Effector memory CD8-positive, alpha-beta T cell (primary cell): ENCODE data around the gene BPIFB4.
"Not testable (repeated sequence)": the region's sequence is repeated elsewhere in the genome, so short reads cannot be mapped to it uniquely, and the experiment has no call there.

ENCODE experiments used
- ATAC-seq: fragments of 150-1000 bp; cut with Tn5 transposase; replicated peaks from 2 replicates; pipeline ENCODE4 v1.10.0; 2021; ENCODE audit warnings: mild to moderate bottlenecking, moderate library complexity
- DNase-seq, 3 experiments: peaks; one replicate each; pipeline ENCODE4 v3.0.0; 2021
- H3K27ac Mint-ChIP-seq, 2 donors: one replicate each; pipeline ENCODE4 v1.8.0; 2022; ENCODE audit warnings: mild to moderate bottlenecking in 2 of 2, mixed read lengths in 2 of 2, moderate library complexity in 2 of 2
- H3K27me3 Mint-ChIP-seq, 2 donors: one replicate each; pipeline ENCODE4 v1.8.0; 2022; ENCODE audit warnings: mixed read lengths in 2 of 2
- H3K36me3 Mint-ChIP-seq: one replicate; pipeline ENCODE4 v1.8.0; 2022; ENCODE audit warnings: mild to moderate bottlenecking, moderate library complexity, mixed read lengths; ENCODE audit not compliant: insufficient read depth
- H3K4me1 Mint-ChIP-seq, 2 donors: one replicate each; pipeline ENCODE4 v1.8.0; 2022; ENCODE audit warnings: low read depth in 2 of 2, mixed read lengths in 2 of 2
- H3K4me3 Mint-ChIP-seq, 2 donors: one replicate each; pipeline ENCODE4 v1.8.0; 2022; ENCODE audit warnings: mild to moderate bottlenecking in 2 of 2, mixed read lengths in 2 of 2, moderate library complexity in 2 of 2
- H3K9me3 Mint-ChIP-seq, 2 donors: one replicate each; pipeline ENCODE4 v1.8.0; 2022; ENCODE audit warnings: mixed read lengths in 2 of 2

The BPIFB4 gene

DNA sequence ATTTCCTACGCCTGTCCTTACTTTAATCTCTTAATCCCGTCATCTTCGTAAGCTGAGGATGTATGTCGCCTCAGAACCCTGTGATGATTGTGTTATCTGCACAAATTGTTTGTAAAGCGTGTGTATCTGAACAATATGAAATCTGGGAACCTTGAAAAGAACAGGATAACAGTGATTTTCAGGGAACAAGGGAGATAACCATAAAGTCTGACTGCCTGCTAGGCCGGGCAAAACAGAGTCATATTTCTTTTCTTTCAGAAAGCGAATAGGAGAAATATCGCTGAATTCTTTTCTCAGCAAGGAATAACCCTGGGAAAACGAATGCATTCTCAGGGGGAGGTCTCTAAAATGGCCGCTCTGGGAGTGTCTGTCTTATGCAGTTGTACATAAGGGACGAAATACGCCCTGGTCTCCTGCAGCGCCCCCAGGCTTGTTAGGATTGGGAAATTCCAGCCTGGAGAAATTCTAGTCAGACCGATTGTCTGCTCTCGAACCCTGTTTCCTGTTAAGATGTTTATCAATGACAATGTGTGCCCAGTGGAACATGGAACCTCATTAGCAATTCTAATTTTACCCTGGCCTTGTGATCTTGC, 34.2 kb upstream of the BPIFB4 start:
- not testable (repeated sequence) for H3K36me3 Mint-ChIP-seq

DNA sequence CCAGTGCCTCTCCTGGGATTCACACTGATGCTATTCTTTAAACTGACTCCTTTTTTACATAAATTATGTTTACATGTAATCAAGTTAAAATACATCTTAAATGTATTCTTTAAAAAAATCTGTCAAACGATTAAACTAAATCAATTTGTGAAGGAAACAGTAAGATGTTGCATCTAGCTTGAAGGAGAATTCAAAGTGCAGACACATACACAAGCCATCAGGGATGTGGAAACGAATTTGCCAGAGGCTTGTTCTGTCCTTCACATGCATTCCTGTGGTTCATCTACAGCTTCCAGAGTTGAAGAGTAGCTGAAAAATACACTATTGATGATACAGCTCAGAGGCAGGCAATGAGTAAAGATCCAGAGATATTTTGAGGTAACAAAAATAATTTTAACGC, 33.0 kb upstream of the BPIFB4 start:
- peaks cover 0 to 12% of the 10 kb centered on the region in 2 donors for H3K9me3 Mint-ChIP-seq
- no peak for DNase-seq
- H3K4me1 Mint-ChIP-seq: peaks cover 0 to 2% of the 10 kb centered on the region in 2 donors
- H3K27me3 Mint-ChIP-seq: no peaks in the 10 kb centered on the region
- H3K4me3 Mint-ChIP-seq: no peak overlapping the region
- H3K27ac Mint-ChIP-seq: no peak overlapping the region
- H3K36me3 Mint-ChIP-seq: peaks cover 5% of the 10 kb centered on the region
- ATAC-seq: no peak

More for the DNA sequence above, 34.2 kb upstream of the BPIFB4 start:
- not testable (repeated sequence) for H3K4me1 Mint-ChIP-seq, DNase-seq, H3K4me3 Mint-ChIP-seq, H3K27ac Mint-ChIP-seq, H3K27me3 Mint-ChIP-seq, ATAC-seq
- peaks cover 0 to 12% of the 10 kb centered on the region in 2 donors for H3K9me3 Mint-ChIP-seq

DNA sequence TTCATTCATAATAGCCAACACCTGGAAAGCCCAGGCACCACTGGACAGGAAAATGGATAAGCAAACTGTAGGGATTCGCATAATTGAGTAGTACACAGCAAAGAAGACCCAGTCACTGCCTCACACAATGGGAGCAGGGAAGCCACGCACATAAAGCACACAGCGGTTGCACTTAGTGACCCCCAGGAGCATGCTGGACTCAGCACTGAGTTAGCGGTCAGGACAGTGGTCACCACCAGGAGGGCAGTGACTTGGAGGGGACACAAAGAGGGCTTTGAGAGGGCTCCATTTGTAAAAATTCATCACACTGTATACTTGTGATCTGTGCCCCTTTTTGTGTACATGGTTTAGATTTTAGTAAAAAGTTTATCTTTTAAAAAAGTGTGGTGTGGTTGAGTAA, 28.1 kb upstream of the BPIFB4 start:
- Mint-ChIP-seq H3K27ac (peak overlapping the region; percentile 22 to 45), H3K27me3 (no peaks in the 10 kb centered on the region), H3K36me3 (peaks cover 5% of the 10 kb centered on the region), H3K4me3 (no peak overlapping the region), H3K4me1 (peaks cover 0 to 4% of the 10 kb centered on the region in 2 donors), H3K9me3 (no peaks in the 10 kb centered on the region)
- DNase-seq (no peak), ATAC-seq (no peak)

DNA sequence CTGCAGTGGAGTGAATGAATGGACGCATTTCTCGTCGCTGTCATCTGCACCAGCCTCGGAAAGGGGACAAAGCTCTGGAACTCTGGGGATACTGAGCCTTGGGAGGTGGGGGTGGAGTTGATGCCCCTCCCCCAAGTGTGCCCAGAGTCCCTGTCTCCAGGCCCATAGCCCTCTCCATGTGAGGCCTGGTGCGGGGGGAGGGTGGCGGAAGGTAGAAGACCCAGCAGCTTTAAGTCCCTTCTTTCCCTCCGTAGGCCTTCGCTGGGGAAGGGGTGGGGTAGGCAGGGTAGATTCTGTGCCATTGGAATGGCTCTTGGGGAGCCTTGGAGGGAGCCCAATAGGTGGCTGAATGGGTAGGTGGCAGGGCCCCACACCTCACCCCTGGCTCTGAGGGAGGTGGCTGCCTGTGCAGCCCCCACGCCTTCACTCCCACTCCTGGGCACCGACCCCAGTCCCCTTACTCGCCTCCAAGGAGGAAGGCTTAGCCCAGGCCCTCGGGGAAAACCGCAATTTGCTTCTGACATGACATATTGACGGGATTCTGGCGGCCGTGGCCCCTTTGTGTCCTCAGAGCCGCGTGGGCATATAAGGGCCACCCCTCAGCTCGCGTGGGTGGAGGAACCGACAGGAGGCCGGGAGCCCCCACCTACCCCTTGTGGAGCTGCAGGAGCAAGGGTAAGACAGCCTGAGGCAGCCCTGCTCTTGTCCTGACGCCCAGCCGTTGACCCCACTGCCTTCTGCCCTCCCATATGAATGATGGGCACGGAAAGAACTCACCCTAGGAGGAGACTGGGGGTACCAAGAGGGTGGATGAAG, 25.9 kb upstream of the BPIFB4 start, which contains the start of gene BPIFB3:
TSS of gene BPIFB3 (plus strand) at position 613 of the 816 bp plus-strand sequence. CDS start 1,533 bp downstream, outside the sequence.
- no peak within 1 kb of the TSS for H3K4me3 Mint-ChIP-seq
- no peaks in the 10 kb centered on the region for H3K27me3 Mint-ChIP-seq
- peak within 1 kb of the TSS in 1 of 2 donors; percentile 75 for H3K27ac Mint-ChIP-seq
- DNase-seq (no peak), ATAC-seq (no peak)
- peaks cover under 1% of the 10 kb centered on the region for H3K36me3 Mint-ChIP-seq
- no peaks in the 10 kb centered on the region for H3K9me3 Mint-ChIP-seq
- peaks cover 0 to 6% of the 10 kb centered on the region in 2 donors for H3K4me1 Mint-ChIP-seq

DNA sequence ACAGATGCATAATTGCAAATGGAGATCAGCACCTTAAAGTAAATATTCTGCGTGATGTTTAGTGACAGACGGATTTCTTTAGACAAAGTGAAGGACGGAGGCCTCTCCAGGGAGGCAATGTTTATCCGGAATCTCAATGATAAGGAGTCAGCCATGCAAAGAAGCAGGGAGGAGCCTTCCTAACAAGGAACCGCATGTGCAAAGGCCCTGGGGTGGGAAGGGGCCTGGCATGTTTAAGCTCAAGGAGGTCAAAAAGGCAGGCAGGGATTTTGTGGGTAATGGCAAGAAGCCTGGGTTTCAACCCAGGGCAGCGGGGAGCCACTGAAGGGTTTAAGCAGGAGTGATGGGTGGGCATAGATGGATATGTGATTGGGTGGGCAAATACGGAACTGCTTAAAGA, 25.1 kb upstream of the BPIFB4 start:
- Mint-ChIP-seq H3K4me1 (peaks cover 0 to 6% of the 10 kb centered on the region in 2 donors), H3K27me3 (no peaks in the 10 kb centered on the region), H3K9me3 (no peaks in the 10 kb centered on the region), H3K36me3 (no peaks in the 10 kb centered on the region), H3K27ac (peak overlapping the region in 1 of 2 donors; percentile 75), H3K4me3 (no peak overlapping the region)
- ATAC-seq (no peak), DNase-seq (no peak)

DNA sequence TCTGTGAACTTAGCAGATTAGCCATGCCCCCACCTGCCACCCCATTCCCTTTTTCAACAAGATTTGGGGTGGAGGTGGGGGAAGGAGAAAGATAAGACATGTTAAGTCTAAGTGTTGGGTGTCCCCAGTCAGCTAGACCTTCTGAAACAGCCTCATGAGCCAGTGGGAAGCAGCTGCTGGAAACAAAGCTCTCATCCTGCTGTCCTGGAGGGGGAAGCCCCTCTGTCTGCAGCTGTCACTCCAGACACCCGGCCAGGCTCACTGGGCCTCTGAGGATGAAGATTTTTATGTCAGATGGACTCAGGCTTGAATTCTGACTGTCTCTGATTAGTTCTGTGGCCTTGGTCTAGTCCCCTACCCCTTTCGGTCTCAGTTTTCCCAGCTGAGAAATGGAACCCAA, 24.7 kb upstream of the BPIFB4 start:
- H3K9me3 Mint-ChIP-seq: no peaks in the 10 kb centered on the region
- no peak overlapping the region for H3K4me3 Mint-ChIP-seq
- peaks cover 0 to 6% of the 10 kb centered on the region in 2 donors for H3K4me1 Mint-ChIP-seq
- DNase-seq (no peak), ATAC-seq (no peak)
- H3K27ac Mint-ChIP-seq: peak overlapping the region in 1 of 2 donors; percentile 75
- H3K36me3 Mint-ChIP-seq: no peaks in the 10 kb centered on the region
- no peaks in the 10 kb centered on the region for H3K27me3 Mint-ChIP-seq

DNA sequence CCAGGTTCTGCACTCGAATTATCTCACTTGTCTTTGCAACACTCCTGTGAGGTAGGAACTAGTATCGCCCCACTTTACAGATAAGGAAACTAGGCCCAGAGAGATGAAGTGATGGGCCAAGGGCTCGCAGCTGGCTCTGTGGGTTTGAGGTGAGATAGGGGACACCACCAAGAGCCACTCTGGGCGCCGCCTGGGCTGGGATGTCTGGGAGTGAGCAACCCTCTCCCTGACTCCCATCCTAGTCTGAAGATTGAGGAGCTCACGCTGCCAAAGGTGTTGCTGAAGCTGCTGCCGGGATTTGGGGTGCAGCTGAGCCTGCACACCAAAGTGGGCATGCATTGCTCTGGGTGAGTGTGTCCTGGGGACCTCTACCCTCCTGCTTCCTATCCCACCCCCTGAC, 20.3 kb upstream of the BPIFB4 start:
- DNase-seq: no peak
- H3K36me3 Mint-ChIP-seq: no peaks in the 10 kb centered on the region
- no peak overlapping the region for H3K4me3 Mint-ChIP-seq
- H3K27me3 Mint-ChIP-seq: no peaks in the 10 kb centered on the region
- peaks cover 0 to 4% of the 10 kb centered on the region in 2 donors for H3K4me1 Mint-ChIP-seq
- H3K9me3 Mint-ChIP-seq: no peaks in the 10 kb centered on the region
- no peak for ATAC-seq
- no peak overlapping the region for H3K27ac Mint-ChIP-seq

DNA sequence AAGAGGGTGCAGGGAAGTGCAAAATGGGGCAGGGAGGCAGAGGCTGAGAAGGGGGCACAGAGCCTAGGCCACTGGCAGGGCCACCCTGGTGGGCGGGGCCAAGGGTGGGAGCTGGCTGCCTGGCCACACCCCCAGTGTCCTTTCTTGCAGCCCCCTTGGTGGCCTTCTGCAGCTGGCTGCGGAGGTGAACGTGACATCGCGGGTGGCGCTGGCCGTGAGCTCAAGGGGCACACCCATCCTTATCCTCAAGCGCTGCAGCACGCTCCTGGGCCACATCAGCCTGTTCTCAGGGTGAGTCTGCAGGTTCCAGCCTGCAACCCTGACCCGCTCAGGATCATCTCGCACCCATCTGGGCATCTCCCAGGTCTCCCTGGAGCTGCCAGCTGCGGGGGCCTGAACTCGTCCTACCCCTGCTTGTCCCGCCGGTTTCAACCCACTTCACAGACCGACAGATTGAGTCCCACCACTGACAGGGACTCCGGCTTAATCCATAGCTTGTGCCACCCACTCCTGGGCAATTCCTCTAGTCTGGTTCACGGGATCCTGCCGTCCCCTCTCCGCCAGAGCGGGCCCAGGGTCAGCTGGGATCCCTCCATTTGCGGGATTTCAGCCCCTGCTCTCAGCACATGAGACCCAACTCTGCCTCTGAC, 19.6 kb upstream of the BPIFB4 start:
- DNase-seq (no peak), ATAC-seq (no peak)
- Mint-ChIP-seq H3K36me3 (no peaks in the 10 kb centered on the region), H3K4me3 (no peak overlapping the region), H3K27me3 (no peaks in the 10 kb centered on the region), H3K9me3 (no peaks in the 10 kb centered on the region), H3K4me1 (peaks cover 0 to 2% of the 10 kb centered on the region in 2 donors), H3K27ac (peak overlapping the region in 1 of 2 donors; percentile 76)

DNA sequence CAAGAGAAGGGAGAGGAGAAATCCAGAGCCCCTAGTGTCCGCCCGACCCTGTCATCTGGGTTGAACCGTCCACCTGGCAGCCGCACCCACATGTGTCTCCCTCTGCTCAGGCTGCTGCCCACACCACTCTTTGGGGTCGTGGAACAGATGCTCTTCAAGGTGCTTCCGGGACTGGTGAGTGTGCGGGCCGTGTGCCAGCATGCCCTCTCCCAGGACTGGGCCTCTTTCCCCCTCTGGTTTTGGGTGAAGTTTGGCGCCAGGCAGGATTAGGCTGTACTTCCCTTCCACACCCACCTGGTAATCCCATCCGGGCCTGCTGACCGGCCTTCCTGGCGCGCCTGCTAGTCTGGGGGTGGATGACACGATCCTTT, 17.8 kb upstream of the BPIFB4 start:
- H3K9me3 Mint-ChIP-seq: no peaks in the 10 kb centered on the region
- ATAC-seq (no peak), DNase-seq (no peak)
- no peak overlapping the region for H3K27ac Mint-ChIP-seq
- H3K4me3 Mint-ChIP-seq: no peak overlapping the region
- peaks cover 0 to 2% of the 10 kb centered on the region in 2 donors for H3K4me1 Mint-ChIP-seq
- H3K27me3 Mint-ChIP-seq: no peaks in the 10 kb centered on the region
- no peaks in the 10 kb centered on the region for H3K36me3 Mint-ChIP-seq

DNA sequence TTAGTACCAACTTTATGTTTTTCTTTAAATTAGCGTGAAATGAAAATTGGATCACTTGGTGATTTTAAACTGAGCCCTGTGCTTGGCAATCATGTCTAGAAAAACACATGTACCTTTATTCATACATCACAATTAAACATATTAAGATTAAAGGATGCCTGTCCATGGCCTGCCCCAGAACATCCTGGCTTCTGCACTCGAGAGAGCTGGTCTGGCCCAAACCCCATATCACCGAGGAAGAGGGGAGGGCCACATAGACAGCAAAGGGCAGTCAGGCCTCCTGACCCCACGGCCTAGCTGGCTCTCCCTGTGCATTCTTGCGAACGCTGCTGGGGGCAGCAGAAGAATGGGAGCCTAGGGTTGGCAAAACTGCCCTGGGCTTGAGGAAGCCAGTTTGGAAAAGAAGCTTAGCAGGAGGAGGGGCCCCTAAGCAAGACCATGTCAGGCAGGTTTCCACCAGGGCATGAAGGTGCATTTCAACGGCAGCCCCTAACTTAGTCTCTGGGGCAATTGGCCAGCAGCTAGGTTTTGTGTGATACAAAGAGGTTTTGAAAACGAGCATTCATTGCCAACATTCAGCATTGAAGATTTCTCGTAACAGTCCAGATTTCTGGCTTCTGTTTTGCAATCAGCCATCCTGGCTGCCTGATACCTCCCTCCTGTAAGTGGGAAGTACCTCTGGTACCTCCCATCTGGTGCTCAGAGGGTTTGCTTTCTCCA, 17.2 kb upstream of the BPIFB4 start:
- peaks cover 0 to 2% of the 10 kb centered on the region in 2 donors for H3K4me1 Mint-ChIP-seq
- H3K4me3 Mint-ChIP-seq: no peak overlapping the region
- DNase-seq (no peak), ATAC-seq (no peak)
- H3K27ac Mint-ChIP-seq: no peak overlapping the region
- no peaks in the 10 kb centered on the region for H3K36me3 Mint-ChIP-seq
- H3K9me3 Mint-ChIP-seq: no peaks in the 10 kb centered on the region
- no peaks in the 10 kb centered on the region for H3K27me3 Mint-ChIP-seq

DNA sequence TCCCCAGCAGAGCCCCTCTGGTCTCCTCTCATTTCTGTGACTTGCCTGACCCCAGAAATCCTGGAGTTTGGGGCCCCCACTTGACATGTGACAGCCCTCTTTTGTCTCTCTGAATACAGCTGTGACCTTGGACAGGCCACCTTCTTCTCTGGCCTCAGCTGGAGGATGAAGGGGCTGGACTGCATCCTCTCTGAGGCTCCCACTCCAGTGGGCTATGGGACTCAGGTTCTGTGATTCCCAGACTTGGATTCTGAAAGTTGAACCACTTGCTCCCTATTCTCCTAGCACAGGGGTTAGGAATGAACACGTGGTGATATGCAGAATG, 16.7 kb upstream of the BPIFB4 start:
- Mint-ChIP-seq H3K4me1 (peaks cover 0 to 2% of the 10 kb centered on the region in 2 donors), H3K36me3 (no peaks in the 10 kb centered on the region), H3K9me3 (no peaks in the 10 kb centered on the region), H3K27me3 (no peaks in the 10 kb centered on the region), H3K4me3 (no peak overlapping the region), H3K27ac (no peak overlapping the region)
- ATAC-seq (no peak), DNase-seq (no peak)

DNA sequence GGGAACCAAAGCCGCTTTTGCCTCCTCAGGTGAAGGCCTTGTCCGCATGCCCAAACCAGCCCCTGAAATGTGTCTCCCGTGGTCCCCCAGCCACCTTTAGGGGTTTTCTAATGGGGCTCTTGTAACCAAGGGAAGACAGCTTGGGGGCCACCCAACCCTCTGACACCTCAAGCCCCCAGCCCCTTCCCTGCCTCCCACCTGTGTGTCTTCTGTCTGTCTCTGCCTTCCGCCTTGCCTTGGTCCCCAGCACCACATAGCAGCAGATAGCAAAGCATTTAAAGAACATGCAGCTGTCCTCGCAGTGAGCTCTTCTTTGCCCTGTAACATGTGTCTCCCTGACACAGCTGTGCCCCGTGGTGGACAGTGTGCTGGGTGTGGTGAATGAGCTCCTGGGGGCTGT, 16.2 kb upstream of the BPIFB4 start:
- no peaks in the 10 kb centered on the region for H3K27me3 Mint-ChIP-seq
- no peak overlapping the region for H3K4me3 Mint-ChIP-seq
- no peak overlapping the region for H3K27ac Mint-ChIP-seq
- no peaks in the 10 kb centered on the region for H3K36me3 Mint-ChIP-seq
- H3K4me1 Mint-ChIP-seq: peaks cover 0 to 4% of the 10 kb centered on the region in 2 donors
- no peaks in the 10 kb centered on the region for H3K9me3 Mint-ChIP-seq
- no peak for ATAC-seq
- no peak for DNase-seq

DNA sequence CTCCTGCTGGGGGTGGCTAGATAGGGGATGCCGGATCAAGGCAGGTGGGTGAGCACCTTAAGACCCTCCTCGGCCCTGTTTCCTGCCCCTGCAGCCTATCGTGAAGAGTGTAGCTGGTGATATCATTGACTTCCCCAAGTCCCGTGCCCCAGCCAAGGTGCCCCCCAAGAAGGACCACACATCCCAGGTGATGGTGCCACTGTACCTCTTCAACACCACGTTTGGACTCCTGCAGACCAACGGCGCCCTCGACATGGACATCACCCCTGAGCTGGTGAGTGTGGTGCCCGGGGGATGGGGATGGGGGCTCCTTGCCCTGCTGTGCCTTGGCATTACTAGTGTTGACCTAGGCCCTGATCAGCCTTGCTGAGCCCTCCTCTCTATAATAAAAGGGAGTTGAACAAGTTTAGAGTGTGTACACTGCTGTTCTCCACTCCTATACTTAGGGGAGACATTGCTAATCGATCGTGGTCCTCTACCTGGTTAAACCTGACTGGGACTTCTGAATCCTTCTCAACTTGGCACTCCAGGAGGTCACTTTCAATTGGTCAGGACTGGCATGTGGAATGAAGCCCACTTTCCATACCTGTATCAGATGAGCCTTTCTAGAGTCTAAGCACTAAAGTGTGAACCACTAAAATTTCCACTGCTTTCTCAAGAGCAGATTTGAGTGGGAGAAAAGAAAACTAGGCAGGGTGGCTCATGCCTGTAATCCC, 14.7 kb upstream of the BPIFB4 start:
- ATAC-seq: no peak
- Mint-ChIP-seq H3K4me1 (peaks cover 0 to 8% of the 10 kb centered on the region in 2 donors), H3K27me3 (no peaks in the 10 kb centered on the region), H3K27ac (no peak overlapping the region), H3K4me3 (no peak overlapping the region), H3K36me3 (no peaks in the 10 kb centered on the region), H3K9me3 (no peaks in the 10 kb centered on the region)
- DNase-seq: no peak
